Hepatocyte (in vitro differentiated cells): ENCODE data around the gene NMNAT2. TPM values are rescaled to one million over a fixed set of nuclear protein-coding genes. Genes with fewer than 3 reads are reported as not detected.

Experiments used
- DNase-seq: peaks from one replicate; pipeline ENCODE4 v3.0.0-alpha.2; 2016; ENCODE audit warnings: low spot score
- H2AFZ ChIP-seq: fragments of 200-600 bp; sonication (generic); 2 replicates; pipeline ENCODE4 v1.6.0; 2016; ENCODE audit warnings: antibody characterized with exemption, mild to moderate bottlenecking
- H3K27ac ChIP-seq: fragments of 200-600 bp; sonication (generic); 2 replicates; pipeline ENCODE4 v1.5.1; 2016; ENCODE audit warnings: mild to moderate bottlenecking
- H3K27me3 ChIP-seq: fragments of 200-600 bp; sonication (generic); 2 replicates; pipeline ENCODE4 v1.6.1; 2016
- H3K36me3 ChIP-seq: fragments of 200-600 bp; sonication (generic); replicated peaks from 2 replicates; pipeline ENCODE4 v1.5.1; 2016; ENCODE audit warnings: low read depth; ENCODE audit not compliant: insufficient read depth
- H3K4me1 ChIP-seq: fragments of 200-600 bp; sonication (generic); 2 replicates; pipeline ENCODE4 v1.5.1; 2016; ENCODE audit warnings: mild to moderate bottlenecking, moderate library complexity; ENCODE audit not compliant: insufficient read depth
- H3K4me2 ChIP-seq: fragments of 200-600 bp; sonication (generic); 2 replicates; pipeline ENCODE4 v1.6.0; 2016
- H3K4me3 ChIP-seq: fragments of 200-600 bp; sonication (generic); 2 replicates; pipeline ENCODE4 v1.5.1; 2016; ENCODE audit warnings: mild to moderate bottlenecking
- H3K79me2 ChIP-seq: fragments of 200-600 bp; sonication (generic); 2 replicates; pipeline ENCODE4 v1.6.0; 2017; ENCODE audit warnings: mild to moderate bottlenecking
- H3K9me2 ChIP-seq: fragments of 200-600 bp; sonication (generic); replicated peaks from 2 replicates; pipeline ENCODE4 v1.6.0; 2017; ENCODE audit warnings: mild to moderate bottlenecking; ENCODE audit not compliant: insufficient read depth
- H3K9me3 ChIP-seq: fragments of 200-600 bp; sonication (generic); 2 replicates; pipeline ENCODE4 v1.5.1; 2016; ENCODE audit warnings: low read depth, mild to moderate bottlenecking
- H4K20me1 ChIP-seq: fragments of 200-600 bp; sonication (generic); 2 replicates; pipeline ENCODE4 v1.6.0; 2016; ENCODE audit warnings: mild to moderate bottlenecking; ENCODE audit not compliant: insufficient read depth, poor library complexity, severe bottlenecking
- CTCF ChIP-seq: fragments of 200-600 bp; sonication (generic); IDR thresholded peaks from 2 replicates; pipeline ENCODE4 v1.5.1; 2016; ENCODE audit warnings: antibody characterized with exemption, mild to moderate bottlenecking; ENCODE audit not compliant: poor library complexity
- EZH2 ChIP-seq: fragments of 200-600 bp; sonication (generic); IDR thresholded peaks from 2 replicates; pipeline ENCODE4 v1.6.1; 2016; ENCODE audit warnings: antibody characterized with exemption, mild to moderate bottlenecking, borderline replicate concordance
- EZH2phosphoT487 ChIP-seq: fragments of 200-600 bp; sonication (generic); IDR thresholded peaks from one replicate; pipeline ENCODE4 v1.6.1; 2018; ENCODE audit warnings: antibody characterized with exemption, mild to moderate bottlenecking, low read depth, moderate library complexity; ENCODE audit not compliant: unreplicated experiment, severe bottlenecking
- WGBS: methylation state at CpG from one replicate; pipeline ENCODE4 v1.1.6; 2016; ENCODE audit warnings: low lambda C conversion rate; ENCODE audit errors: missing lambda C conversion rate; 5-methylcytosine and 5-hydroxymethylcytosine counted together
- polyA plus RNA-seq: library from polyadenylated mRNA; unstranded; fragments of >200 nt; fragmentation: Nextera tagmentation; extraction: Ambion mirVana; gene quantifications from 2 replicates; pipeline ENCODE4 v1.2.1, GENCODE V29; 2016
- total RNA-seq: library from RNA; depleted of rRNA; stranded (reverse); fragments of >200 nt; gene quantifications from 2 replicates; pipeline ENCODE4 v1.2.3, GENCODE V29; 2014

The NMNAT2 gene
- total and polyA plus RNA-seq, 2 experiments from 2014 or later, result 0.66 to 1.00 TPM

GRCh38 chr1:183302452-183303322 lies 115.5 kb downstream of the NMNAT2 start:
- Histone ChIP-seq H3K79me2 (no peaks in the 10 kb centered on the region), H2AFZ (no peak overlapping the region)

GRCh38 chr1:183301239-183301638 lies 116.9 kb downstream of the NMNAT2 start:
- peaks cover 3% of the 10 kb centered on the region for H3K4me1 ChIP-seq
- WGBS, result 74% methylated on average over 3 of the region's 3 CpGs

More at GRCh38 chr1:183302452-183303322, 115.5 kb downstream of the NMNAT2 start:
- no peak overlapping the region for H3K27ac ChIP-seq
- WGBS, result 83% methylated on average over 5 of the region's 5 CpGs
- TF ChIP-seq CTCF (no peak), EZH2phosphoT487 (no peak), EZH2 (no peak)
- H3K27me3 ChIP-seq, result no peaks in the 10 kb centered on the region
- no peaks in the 10 kb centered on the region for H3K9me3 ChIP-seq
- no peaks in the 10 kb centered on the region for H3K9me2 ChIP-seq
- H3K4me2 ChIP-seq, result no peak overlapping the region
- H3K4me3 ChIP-seq, result no peak overlapping the region
- no peaks in the 10 kb centered on the region for H3K36me3 ChIP-seq
- no peaks in the 10 kb centered on the region for H4K20me1 ChIP-seq
- H3K4me1 ChIP-seq, result peaks cover 3% of the 10 kb centered on the region
- no peak for DNase-seq

GRCh38 chr1:183300828-183301227 lies 117.4 kb downstream of the NMNAT2 start:
- Histone ChIP-seq H3K4me2 (no peak overlapping the region), H3K27me3 (no peaks in the 10 kb centered on the region), H3K4me1 (peaks cover 3% of the 10 kb centered on the region), H3K36me3 (no peaks in the 10 kb centered on the region), H4K20me1 (no peaks in the 10 kb centered on the region), H3K27ac (no peak overlapping the region), H3K9me2 (no peaks in the 10 kb centered on the region), H3K4me3 (no peak overlapping the region), H2AFZ (no peak overlapping the region), H3K79me2 (no peaks in the 10 kb centered on the region), H3K9me3 (no peaks in the 10 kb centered on the region)
- TF ChIP-seq EZH2phosphoT487 (no peak), CTCF (no peak), EZH2 (no peak)
- whole genome bisulfite sequencing, result 93% methylated on average over 1 of the region's 1 CpG
- no peak for DNase-seq

More at GRCh38 chr1:183301239-183301638, 116.9 kb downstream of the NMNAT2 start:
- Histone ChIP-seq H3K9me3 (no peaks in the 10 kb centered on the region), H3K4me3 (no peak overlapping the region), H2AFZ (no peak overlapping the region), H3K79me2 (no peaks in the 10 kb centered on the region), H3K27ac (no peak overlapping the region), H3K27me3 (no peaks in the 10 kb centered on the region), H3K9me2 (no peaks in the 10 kb centered on the region), H4K20me1 (no peaks in the 10 kb centered on the region), H3K4me2 (no peak overlapping the region), H3K36me3 (no peaks in the 10 kb centered on the region)
- DNase-seq, result no peak
- TF ChIP-seq EZH2phosphoT487 (no peak), EZH2 (no peak), CTCF (no peak)
